Caki2 (cell line): ENCODE measurements around the gene LGALS4. TPM values are rescaled to one million over a fixed set of nuclear protein-coding genes. Genes with fewer than 3 reads are reported as not detected.
"Not testable (repeated sequence)": the region's sequence is repeated elsewhere in the genome, so short reads cannot be mapped to it uniquely, and the experiment has no call there.

ENCODE experiments used
- DNase-seq: peaks from one replicate; pipeline ENCODE4 v3.0.0-alpha.2; 2015; ENCODE audit warnings: low read depth
- in situ Hi-C: cut with HindIII; loops from 2 replicates; pipeline ENCODE4 v1.10.0; 2016; ENCODE audit warnings: low sequenced_read_pairs, low pct_unique_long_range_greater_than_20kb, mixed read lengths
- total RNA-seq: library from RNA; depleted of rRNA; stranded (reverse); fragments of >200 nt; shearing (Covaris generic); gene quantifications from 2 replicates; pipeline ENCODE4 v1.2.3, GENCODE V29; 2014; ENCODE audit warnings: low replicate concordance; rRNA removed

The LGALS4 gene
- not detected in 2 replicates for total RNA-seq

- DNase-seq: no peak
- in situ Hi-C loops: no loop called here
Observed at GRCh38 chr19:38812841-38813320, at the start of gene LGALS4. LGALS4 (minus strand) TSS chr19:38812945; CDS start chr19:38812886, 59 bp downstream.

GRCh38 chr19:38861368-38861767 is 48.6 kb upstream of the LGALS4 start:
- DNase-seq: no peak
- in situ Hi-C loops: no loop called here

DNA sequence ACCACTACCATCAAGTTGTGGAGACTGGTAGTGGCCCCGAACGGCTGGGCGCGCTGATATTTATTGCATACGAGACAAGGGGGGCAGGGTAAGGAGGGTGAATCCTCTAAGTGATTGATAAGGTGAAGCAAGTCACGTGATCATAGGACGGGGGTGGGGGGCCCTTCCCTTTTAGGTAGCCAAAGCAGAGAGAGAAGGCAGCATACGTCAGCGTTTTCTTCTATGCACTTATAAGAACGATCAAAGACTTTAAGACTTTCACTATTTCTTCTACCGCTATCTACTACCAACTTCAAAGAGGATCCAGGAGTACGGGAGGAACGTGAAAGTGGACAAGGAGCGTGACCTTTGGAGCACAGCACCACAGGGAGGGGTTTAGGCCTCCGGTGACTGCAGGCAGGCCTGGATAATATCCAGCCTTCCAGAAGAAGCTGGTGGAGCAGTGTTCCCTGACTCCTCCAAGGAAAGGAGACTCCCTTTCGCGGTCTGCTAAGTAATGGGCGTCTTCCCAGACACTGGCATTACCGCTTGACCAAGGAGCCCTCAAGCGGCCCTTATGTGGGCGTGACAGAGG is 47.0 kb upstream of the LGALS4 start:
- peak; percentile 69 for DNase-seq
- in situ Hi-C loops: not testable (repeated sequence)

DNA sequence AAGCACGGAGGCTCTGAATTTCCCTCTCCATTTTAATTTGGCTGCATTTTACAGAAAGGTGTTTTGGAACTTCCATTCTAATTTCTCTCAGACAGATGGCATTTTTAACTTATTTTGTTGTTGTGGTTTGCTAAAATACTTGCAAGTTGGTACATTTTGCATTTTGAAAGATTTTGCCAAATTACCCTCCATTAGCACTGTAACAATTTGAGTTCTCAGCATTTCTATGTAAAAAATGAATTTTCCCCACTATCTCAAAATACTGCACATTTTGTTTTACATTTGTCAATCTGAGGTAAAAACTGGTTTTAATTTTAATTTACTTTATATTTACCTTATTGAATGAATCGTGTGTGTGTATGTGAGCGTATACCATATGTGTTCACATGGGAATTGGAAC is 44.1 kb upstream of the LGALS4 start:
- DNase-seq: no peak
- in situ Hi-C loops: no loop called here

DNA sequence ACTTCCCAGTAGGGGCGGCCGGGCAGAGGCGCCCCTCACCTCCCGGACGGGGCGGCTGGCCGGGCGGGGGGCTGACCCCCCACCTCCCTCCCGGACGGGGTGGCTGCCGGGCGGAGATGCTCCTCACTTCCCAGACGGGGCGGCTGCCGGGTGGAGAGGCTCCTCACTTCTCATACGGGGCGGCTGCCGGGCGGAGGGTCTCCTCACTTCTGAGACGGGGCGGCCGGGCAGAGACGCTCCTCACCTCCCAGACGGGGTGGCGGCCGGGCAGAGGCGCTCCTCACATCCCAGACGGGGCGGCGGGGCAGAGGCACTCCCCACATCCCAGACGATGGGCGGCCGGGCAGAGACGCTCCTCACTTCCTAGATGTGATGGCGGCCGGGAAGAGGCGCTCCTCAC is 43.0 kb upstream of the LGALS4 start:
- in situ Hi-C loops, DNase-seq: not testable (repeated sequence)

- DNase-seq, in situ Hi-C loops: not testable (repeated sequence)
Observed at GRCh38 chr19:38854961-38855360, 42.2 kb upstream of the LGALS4 start.

GRCh38 chr19:38853214-38853613 is 40.5 kb upstream of the LGALS4 start:
- in situ Hi-C loops: no loop called here
- DNase-seq: no peak

- peak; percentile 78 for DNase-seq
- in situ Hi-C loops: no loop called here
Observed at GRCh38 chr19:38852231-38853044, 39.7 kb upstream of the LGALS4 start.

DNA sequence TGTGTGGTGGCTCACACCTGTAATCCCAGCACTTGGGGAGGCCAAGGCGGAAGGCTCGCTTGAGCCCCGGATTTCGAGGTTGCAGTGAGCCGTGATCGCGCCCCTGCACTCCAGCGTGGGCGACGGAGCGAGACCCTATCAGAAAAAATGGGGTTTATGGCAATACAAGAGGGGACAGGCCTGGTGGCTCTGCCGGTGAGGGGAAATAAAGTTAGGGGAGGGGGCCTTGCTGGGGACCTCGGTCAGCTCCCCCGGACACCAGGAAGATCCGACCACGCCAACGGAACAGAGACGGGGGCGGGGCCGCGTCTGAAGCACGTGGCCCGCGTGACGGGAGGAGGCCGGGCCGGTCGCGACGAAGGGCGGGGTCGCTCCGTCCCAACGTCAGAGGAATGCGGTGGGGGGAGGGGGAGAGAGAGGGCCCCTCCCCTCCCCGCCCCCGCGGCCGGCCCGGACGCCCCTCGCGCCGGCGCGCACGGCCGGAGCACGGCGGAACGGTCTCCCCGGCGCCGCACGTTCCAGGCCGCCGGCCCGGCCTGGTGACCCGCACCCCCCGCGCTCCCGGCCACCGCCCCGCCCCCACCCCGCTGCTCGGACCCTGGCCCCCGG is 39.0 kb upstream of the LGALS4 start:
- in situ Hi-C loops: no loop called here
- DNase-seq: peak; percentile 95

GRCh38 chr19:38850976-38851621 is 38.4 kb upstream of the LGALS4 start:
- in situ Hi-C loops: no loop called here
- no peak for DNase-seq

GRCh38 chr19:38850436-38850975 is 37.8 kb upstream of the LGALS4 start:
- in situ Hi-C loops: no loop called here
- no peak for DNase-seq

DNA sequence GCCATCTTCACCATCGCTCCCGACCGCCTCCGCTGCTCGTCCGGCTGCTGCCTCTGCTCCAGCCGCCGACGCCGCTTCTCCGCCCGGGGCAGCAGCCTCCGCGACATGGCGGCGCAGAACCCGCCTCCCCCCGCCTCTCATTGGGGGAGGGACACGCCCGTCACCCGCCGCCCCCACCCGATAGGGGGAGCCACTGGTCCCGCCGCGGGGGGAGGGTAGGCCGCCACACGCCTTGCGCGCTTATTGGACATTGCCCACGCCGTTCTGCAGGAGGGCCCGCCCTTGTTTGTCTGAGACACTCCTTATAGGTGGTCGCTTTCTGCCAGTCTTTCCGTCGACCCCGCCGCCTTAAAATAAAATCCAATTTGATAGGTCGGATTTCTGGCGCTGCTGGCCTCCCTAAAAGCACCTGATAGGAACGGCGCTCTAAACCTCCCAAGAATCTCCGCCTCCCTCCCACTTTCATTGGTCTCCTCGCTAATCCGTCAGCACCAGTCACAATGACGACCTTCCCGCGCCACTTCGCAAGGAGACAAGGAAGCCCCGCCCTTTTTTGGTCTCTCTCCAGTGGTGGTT is 37.2 kb upstream of the LGALS4 start, which contains the start of gene HNRNPL:
Gene HNRNPL (minus strand): TSS at position 127 of the 576 bp plus-strand sequence. CDS start 20 bp downstream, at position 107.
- DNase-seq: peak; percentile 100
- in situ Hi-C loops: no loop called here

DNA sequence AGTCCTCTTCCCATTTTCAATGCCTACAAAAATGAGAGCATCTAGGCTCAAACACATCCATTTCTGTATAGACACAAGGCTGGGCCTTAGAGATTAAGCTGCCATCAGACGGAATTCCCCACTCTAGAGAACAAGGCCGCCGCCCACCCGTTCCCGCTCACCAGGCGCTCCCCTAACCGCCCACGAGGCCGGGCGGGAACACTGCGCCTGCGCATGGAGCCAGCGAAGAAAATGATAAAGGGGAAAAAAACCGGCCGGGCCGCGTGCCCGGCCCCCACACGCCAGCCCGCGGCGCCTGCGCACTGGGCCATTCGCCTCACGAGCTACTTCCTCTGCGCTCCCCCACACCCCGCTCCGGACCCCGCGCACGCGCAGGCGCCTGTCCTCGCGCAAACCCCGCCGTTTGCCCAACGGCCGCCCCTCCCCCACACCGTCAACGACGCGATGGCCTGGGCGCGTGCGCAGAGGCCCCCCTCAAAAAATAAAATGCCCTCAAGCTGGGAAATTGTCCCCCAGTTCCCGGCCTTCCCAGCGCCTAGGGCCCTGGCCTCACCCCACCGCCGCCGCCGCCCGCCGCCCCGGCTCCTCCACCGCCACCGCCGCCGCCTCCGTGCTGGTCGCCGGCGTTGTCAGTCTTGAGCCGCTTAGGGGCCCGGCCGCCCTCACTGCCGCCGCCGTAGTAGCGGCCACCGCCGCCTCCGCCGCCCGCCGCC is 36.6 kb upstream of the LGALS4 start:
- DNase-seq: peak; percentile 99
- in situ Hi-C loops: no loop called here

DNA sequence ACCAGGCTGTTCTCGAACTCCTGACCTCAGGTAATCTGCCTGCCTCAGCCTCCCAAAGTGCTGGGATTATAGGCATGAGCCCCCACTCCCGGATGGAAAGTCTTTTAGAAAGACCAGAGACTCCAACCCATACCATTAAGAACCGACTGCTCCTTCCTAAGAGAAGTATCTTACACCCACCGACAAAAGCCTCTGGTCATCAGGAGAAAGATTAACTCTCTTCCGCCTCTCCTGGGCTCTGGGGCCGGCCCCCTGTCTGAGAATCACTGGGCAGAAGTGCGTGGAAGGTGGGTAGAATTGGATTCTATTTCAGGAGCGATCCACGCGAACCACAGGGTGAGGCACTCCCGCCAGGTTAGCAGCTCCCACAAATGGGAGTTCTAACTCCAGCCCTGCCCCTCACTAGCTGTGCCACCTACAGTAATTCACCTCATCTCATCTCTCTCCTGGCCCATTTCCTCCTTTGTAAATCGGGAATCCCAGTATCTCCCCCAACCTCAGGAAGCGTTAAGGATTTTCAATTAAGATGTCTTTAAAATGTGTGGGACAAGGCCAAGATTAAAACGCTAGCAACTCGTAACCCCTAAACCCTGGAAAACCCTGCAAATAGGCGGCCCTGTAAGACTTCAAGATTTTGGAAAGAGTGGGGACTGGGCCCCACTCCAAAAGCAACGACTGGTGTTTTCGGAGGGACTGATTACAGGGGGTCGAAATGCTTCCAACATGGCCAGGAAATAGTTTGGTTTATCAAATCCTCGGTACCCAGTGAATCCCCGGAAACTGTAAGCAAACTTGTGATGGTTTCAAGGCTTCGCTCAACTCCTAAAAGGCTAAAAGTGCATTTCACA is 35.8 kb upstream of the LGALS4 start:
- in situ Hi-C loops: no loop called here
- DNase-seq: no peak

- no peak for DNase-seq
- in situ Hi-C loops: no loop called here
Observed at GRCh38 chr19:38846097-38846496, 33.4 kb upstream of the LGALS4 start.

GRCh38 chr19:38845374-38846024 is 32.8 kb upstream of the LGALS4 start:
- no peak for DNase-seq
- in situ Hi-C loops: no loop called here
